HG02870 (cell line): ENCODE results near the gene MSLN.

Source experiments
- ATAC-seq: cut with Tn5 transposase; IDR thresholded peaks from one replicate; pipeline ENCODE4 v1.9.1; 2021; ENCODE audit warnings: mild to moderate bottlenecking, moderate library complexity; ENCODE audit not compliant: unreplicated experiment

MSLN gene

DNA sequence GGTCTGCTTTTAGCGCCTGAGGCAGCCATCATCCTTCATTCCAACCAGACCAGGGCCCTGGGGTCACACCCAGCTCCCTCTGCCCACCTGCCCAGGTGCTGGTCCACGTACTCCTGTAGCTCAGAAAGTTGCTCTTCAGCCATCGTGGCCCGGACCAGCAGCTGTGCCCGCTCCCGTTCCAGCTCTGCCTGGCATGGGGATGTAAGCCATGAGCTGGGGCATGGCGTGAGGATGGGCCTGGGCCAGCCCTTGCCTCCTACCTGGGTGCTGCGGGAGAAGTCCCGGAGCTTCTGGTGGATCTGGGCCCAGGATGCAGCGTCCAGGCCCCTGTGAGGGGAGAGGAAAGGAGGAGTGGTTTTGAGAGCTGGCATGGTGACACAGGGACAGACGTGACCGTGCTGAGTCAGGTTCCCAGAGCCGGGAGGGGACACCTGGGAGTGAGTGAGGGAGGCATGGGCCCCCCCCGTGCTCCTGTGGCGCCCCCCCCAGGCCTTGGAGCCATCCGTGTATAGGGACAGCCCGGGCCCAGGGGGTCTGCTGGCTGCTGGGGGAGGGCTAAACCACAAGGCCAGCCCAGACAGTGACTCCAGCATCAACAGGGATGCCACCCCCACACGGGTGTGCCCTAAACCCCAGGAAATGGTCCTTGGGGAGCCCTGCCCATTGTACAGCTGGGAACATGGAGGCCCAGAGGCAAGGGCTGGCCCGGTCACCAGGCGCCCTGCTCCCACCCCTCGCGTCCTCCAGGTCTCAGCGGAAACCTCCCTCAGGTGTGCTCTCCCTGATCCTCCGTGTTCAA, 37.5 kb upstream of the MSLN start:
- ATAC-seq: no peak

DNA sequence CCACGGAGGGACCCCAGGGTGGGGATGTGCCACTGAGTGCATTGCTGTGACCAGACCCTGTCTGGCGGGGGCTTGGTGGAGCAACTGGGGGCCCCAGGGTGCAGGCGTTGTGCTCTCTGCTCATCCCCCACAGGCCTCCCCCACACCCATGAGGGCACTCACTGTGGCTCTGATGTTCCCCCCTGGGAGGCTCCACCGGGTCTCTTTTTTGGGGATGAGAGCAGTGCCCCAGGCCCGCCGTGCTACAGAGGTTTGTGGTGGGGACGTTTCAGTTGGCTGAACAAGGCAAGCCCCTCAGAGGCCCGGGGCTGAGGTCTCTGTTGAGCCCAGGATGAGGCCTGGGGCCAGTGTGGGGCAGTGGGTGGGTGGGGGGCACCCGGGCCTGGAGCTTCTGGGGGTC, 36.8 kb upstream of the MSLN start:
- ATAC-seq: no peak

DNA sequence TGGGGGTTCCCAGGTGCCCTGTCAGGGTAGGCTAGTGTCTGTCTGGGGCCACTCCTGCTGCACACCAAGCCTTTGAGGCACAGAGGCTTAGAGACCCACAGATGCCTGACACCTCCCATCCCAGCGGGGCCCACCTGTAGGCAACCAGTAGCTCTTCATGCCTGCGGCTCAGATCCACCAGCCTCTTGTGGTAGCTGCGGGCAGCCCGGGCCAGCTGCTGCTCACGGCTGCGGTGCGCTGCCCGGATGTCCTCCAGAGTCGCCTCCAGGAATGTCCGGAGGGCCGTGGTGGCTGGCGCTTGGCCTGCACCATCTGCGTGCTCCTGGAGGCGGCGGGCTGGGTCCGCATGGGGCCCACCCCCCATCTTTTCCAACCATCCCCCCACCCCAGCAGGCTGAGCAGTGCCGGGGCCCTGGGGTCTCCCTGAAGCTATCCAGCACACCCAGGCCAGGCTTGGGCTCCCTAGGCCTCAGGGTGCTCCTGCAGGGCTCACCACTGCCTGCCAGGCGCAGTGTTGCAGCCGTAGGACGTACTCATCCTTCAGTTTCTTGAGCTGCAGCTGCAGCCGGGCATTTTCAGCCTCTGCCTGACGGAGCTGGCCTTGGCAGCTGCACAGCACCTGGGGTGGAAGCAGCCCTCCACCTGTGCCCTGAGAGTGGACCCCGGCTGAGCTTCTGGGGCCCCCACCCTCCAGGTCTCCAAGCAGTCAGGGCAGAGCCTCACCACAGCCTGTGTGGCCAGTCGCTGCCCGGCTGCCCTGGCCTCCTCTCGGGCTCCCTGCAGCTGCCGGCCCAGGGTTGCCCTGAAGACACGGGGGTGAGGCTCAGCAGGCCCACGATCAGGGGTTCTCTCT, 36.1 kb upstream of the MSLN start:
- ATAC-seq: no peak

DNA sequence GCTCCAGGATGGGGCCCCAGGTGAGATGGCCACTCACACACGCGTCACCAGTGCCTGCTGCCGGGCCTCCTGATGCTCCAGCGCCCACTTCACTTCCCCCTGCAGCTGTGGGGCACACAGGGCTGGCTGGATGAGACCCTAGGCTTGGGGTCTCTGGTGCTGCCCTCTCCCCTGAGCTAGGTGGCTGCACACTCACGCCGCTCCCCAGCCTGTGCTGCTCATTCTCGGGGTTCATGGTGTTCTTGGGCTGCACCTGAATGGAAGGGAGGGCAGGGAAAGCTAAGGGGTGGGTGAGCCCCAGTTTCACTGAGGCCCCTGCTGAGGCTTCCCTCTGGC, 35.5 kb upstream of the MSLN start:
- no peak for ATAC-seq

DNA sequence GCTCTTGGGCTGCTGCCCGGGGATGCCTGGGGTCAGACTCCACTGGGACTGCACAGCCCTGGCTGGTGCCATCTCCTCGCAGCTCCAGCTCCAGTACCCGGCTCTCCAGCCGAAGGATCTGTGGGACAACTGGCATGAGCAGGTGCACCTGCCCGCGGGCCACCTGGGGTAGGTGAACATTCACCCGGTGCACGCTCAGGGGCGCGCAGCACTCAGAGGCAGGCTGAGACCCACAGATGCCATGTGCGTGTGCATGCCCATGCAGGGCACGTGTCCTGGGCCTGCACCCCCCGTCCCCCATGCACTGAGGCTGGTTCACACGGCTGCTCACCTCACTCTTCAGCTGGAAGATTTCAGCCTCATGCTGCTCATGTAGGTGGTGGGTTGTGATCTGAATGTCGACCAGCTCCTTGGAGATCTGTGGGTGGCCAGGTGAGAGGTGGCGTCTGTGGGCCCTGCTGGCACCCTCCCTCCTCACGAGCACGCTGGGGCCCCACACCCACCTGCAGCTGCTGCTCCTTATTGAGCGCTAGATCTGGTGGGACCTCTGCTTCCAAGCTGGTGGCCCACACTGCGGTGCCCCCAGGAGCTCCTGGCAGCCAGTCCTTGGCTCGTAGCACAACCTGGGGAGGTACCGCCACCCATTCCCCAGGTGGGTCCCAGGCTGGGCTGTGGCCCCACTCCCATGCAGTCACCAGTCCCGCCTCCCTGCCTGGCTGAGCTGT, 34.9 kb upstream of the MSLN start:
- no peak for ATAC-seq

DNA sequence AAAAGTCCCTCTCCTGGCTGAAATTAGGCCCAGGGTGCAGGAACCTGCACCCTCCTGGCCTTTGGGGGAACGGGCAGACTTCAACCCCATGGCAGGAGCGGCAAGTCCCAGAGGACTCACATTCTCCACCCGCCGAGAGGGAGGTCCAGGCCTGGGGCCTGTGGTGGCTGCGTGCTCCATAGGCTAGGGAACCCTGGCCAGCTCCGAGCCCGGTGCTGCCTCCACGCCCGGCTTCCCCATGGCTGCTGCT, 34.4 kb upstream of the MSLN start:
- ATAC-seq: no peak

DNA sequence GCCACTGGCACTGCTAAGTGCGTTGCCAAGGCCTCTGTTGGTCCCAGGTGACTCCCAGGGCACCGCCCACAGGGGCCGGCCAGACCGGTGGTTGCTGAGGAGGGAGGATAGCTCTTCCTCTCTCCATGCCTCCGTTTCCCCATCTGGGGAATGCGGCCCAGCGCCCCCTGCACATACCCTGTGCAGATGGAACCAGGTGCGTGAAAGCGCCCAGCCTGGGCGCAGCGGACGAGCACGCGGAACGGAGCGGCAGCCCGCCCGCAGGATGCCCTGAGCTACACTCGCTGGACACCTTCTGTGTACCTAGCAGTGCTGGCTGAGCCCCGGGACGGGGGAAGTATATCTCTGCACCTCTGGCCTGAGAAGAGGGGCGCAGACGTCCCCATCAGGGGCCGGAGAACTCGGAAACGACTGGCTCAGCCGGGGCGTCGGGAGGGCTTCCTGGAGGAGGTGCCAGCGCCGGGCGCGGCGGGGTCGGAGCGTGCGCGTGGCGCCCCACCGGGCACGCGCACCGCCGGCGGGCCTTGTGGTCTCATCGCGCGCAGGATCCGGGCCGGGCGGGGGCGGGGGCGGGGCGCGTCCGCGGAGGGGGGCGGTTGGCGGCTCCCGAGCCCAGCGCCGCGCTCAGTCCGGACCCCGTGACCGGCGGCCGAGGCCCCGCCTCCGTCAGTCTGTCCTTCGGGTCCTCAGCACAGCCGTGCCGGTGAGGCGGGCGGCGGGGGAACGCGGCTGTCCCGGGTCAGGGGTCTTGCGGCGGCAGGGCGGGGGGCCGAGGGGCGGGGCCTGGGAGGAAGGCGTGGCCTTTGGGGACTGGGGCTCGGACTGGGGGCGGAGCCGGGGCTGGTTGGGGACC, 33.9 kb upstream of the MSLN start, which contains the start of the genes CCDC78 and HAGHL:
CCDC78 (minus strand) TSS at position 6 of the 853 bp plus-strand sequence. CDS start 76 bp downstream, outside the sequence.
HAGHL (plus strand) TSS at position 669 of the 853 bp plus-strand sequence. CDS start 404 bp downstream, outside the sequence.
- no peak for ATAC-seq

DNA sequence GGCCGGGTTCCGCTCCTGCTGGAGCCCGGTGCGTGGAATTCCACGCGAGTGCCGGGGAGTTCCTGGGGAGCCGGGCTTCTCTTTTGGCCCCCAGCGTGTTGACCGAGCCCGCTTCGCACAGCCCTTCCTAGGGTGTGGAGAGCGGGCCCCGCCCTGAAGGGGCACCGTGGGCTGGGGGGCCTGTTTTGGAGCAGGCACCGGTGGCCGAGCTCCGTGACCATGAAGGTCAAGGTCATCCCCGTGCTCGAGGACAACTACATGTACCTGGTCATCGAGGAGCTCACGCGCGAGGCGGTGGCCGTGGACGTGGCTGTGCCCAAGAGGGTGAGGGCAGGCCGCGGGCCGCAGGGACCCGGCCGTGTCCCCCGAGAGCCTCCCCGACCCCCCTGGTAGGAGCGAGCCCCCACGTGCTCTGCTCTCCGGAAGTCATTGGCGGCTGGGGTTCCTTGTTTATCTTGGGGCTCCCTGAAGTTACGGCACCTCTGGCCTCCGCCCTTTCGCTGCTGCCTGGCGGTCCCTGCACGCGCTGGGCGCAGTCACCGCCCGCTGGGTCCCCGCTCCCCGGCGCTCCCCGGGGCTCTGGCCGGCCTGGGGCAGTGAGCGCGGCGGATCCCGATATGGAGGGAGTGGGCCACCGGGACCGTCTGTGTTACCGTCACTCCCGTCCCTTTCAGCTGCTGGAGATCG, 33.1 kb upstream of the MSLN start:
- no peak for ATAC-seq

DNA sequence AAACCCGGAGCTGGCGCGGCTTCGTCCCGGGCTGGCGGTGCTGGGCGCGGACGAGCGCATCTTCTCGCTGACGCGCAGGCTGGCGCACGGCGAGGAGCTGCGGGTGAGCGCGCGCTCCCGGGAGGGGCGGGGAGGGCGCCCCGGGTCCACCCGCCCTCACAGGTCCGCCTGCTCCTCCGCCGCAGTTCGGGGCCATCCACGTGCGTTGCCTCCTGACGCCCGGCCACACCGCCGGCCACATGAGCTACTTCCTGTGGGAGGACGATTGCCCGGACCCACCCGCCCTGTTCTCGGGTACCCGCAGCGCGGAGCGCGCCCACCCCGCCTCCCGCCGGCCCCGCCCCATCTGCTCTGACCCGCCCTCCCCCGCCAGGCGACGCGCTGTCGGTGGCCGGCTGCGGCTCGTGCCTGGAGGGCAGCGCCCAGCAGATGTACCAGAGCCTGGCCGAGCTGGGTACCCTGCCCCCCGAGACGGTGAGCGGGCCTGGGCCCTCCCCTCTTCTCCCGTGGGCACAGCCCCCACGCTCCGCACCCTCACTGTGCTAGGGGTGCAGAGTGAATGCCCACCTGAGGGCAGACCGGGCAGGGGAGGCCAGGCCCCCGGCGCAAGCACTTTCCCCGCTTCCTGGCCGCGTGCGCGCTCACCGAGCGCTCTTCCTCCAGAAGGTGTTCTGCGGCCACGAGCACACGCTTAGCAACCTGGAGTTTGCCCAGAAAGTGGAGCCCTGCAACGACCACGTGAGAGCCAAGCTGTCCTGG, 32.2 kb upstream of the MSLN start:
- ATAC-seq: no peak

DNA sequence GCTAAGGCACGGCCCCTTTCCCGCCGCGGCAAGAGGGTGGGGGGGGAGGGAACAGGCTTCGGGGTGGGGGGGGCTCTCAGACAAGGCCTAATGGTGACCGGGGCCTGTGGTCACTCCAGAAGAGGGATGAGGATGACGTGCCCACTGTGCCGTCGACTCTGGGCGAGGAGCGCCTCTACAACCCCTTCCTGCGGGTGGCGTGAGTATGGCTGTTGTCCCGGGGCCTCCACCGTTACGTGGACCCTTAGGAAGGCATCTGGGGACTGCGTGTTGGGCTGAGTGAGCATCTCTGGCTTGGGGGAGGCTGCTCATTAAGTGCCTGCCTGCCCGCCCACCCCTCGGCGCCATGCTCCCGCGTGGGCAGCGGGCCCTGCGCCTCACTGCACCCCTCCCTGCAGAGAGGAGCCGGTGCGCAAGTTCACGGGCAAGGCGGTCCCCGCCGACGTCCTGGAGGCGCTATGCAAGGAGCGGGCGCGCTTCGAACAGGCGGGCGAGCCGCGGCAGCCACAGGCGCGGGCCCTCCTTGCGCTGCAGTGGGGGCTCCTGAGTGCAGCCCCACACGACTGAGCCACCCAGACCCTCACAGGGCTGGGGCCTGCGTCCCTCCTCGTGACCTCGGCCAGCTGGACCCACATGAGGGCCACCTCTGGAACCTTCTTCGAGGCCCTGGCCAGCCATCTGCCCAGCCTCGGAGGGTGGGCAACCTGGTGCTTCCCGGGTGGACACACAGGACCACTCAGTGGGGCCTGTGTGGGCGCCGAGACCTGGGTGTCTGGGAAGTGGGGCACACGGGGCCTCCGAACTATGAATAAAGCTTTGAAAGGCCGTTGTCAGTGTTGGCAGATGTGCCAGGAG, 31.4 kb upstream of the MSLN start:
- ATAC-seq: no peak

DNA sequence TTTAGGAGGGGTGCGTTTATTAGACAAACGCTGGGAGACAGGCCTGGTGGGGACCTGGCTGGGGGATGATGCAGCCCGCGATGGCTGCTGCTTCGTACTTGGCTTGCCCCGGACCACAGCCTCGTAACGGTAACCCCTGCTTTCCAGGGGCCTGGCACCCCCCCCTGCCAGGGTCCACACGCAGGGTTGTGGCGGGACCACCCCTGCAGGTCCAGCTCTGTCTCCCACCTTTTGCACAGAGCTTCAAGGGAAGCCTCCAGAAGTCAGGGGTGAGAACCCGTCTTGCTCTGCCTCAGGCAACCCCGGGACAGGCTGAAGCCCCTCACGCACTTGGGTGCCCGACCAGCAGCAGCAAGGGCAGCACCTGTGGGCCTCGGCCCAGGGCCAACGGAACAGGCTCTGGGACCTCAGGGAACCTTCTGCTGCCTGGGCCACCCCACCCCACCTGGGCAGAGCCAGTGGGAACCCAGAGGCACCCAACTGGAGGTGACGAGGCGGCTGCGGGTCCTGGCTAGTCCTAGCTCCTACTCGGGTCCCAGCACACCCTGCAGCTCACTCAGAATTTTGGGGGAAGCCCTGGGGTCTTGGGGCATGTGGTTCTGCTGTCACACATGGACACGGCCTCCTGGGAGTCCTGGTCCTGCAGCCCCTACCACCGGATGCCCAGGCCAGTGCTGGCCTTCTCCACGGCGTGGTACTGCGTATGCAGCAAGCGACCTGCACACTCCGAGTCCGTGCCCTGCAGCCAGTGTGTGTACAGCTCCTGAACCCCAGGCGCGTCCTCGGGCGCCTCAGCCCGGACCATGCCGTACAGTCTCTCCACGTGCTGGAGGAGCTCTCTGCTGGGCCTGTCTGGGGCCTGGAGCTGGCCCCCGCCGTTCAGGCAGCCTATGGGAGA, 30.5 kb upstream of the MSLN start:
- no peak for ATAC-seq

DNA sequence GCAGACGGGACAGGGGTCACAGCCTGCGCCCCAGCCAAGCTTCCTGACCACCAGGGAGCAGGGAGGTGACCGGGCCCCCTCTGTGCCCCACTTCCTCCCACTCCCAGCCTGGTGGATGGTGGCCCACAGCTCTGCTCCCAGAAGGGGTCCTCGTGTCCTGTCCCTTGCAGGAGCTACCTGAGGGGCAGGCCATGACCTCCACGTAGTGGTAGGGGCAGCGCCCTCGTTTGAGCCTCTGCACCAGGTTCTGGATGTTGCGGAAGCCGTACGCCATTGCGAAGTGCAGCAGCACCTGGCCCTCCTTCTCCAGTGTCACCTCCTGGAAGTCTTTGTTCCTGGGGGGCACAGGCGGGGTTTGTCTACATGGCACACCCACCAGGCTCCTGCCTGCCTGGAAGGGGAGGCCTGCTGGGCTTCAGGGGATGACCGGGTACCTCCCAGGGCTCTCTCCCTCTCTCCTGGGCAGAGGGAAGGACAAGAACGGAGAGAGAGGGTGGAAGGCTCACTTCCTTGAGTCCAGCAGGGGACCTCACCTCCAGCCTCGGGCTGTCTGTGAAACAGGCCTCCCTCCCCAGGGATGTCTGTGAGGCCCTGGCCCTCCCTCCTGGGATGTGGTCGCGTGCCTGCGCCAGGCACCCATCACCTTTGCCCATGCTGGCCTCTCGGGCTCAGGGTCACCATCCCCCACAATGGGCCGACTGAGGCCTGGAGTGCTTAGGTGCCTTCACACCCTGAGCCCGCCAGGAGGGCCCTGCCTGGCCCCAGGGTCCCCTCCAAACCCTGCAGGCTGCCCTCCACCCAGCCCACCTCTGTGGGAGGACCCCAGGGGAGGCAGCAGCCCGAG, 29.6 kb upstream of the MSLN start:
- no peak for ATAC-seq

DNA sequence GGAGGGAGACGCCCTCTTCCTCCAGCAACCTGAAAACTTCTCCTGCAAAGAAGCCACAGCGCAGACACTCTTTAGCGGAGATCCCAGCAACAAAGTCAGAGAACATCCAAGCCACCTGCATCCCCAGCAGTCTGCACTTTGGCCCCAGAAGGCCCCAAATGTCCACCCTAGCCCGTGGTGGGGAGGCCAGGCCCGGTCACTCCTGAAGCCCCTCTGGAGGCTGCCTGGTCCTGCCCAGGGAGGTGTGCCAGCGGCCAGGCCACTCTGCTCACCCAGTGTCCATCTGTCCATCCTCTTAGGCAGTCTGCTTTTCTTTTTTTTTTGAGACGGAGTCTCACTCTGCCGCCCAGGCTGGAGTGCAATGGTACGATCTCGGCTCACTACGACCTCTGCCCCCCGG, 28.2 kb upstream of the MSLN start:
- ATAC-seq: no peak

DNA sequence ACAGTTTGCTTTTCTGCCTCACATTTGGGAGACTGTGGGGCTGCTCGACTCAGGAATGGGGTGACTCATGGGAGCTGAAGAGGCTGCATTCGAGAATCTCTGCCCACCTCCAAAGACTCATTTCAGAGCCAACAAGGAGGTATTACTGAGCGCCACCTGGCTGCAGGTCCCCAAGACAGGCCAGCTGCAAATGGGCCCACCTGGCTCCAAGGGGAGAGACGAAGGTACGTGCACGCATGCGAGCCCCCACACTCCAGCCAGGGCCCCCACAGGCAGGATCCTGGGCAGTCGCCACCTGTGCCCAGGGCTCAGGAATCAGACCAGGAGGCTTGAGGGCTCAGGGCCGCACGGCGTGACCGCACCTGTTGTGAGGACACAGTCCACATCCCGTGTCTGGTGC, 27.6 kb upstream of the MSLN start:
- ATAC-seq: no peak

DNA sequence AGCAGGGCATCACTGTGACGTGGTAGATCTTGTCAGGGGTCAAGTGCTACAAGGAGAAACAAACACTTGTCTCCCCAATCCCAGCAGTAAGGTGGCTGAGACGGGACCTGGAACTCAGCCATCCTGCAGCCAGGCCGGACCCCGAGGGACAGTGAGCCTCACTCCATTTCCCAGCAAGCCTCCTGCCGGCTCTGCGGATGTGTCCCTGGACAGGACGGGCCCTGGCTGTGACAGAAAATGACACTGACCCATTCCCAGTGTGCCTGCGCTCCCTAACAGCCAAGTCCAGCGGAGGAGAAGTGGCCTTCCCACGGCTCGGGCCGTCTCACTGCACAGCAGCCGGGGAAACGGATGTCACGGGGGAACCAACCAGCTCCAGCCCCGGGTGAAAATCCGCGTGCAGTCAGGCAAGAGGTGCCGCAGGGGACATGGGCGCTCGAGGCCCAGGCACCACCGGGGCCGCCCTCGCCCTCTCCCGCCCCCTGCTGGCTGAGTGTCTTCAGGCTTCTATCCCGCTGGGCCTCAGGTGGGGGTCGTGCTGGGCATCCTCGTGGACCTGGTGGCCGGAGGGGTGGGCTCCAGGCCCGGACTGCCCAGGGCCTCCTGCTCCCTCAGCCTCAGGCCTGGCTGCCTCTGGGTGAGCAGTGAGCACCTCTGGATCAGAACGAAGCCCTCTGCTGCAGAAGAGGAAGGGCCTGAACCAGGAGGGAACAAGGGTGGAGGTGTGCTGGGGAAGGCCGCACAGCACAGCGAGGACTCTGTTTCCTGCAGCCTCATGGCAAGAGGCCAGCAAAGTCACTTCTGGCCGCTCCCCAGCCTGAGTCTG, 26.9 kb upstream of the MSLN start:
- ATAC-seq: no peak
